Stimulated activated CD4-positive, alpha-beta T cell treated with anti-CD3 and anti-CD28 coated beads, Interleukin-12 subunit alpha, Interleukin-12 subunit beta, amount 100 ng/mL, for 48 hours (primary cell): ENCODE data around the gene RRP15.

Source experiments
- DNase-seq, 3 donors: peaks; one replicate each; pipeline ENCODE4 v3.0.0-alpha.2; 2020; ENCODE audit warnings: low read depth in 2 of 3, low spot score in 1 of 3

RRP15 gene

DNA sequence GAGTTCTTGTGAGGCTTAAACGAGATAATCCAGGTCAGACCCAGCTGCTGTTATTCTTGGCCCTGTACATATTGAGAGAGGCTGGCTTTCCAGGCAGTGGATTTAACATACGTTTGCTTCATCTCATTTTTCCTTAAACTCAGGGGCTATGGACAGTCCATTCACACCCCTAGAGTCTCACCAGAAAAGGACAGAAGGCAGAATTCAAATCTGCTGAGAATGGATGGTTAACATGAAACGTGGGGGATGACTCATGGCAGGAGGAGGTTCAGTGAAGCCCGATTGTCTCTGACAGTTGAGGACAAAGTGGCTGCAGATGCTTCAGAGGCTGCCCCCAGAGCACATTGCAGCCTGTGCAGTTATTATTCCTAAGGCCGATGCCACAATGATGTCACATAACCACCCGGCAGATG is 99.5 kb downstream of the RRP15 start:
- DNase-seq, result no peak
